GM19023 (cell line): ENCODE results near the gene POTEB3.
"Not testable (repeated sequence)": the region's sequence is repeated elsewhere in the genome, so short reads cannot be mapped to it uniquely, and the experiment has no call there.

Source experiments
- ATAC-seq: cut with Tn5 transposase; IDR thresholded peaks from one replicate; pipeline ENCODE4 v1.9.1; 2021; ENCODE audit warnings: mild to moderate bottlenecking, moderate library complexity; ENCODE audit not compliant: unreplicated experiment

The POTEB3 gene

DNA sequence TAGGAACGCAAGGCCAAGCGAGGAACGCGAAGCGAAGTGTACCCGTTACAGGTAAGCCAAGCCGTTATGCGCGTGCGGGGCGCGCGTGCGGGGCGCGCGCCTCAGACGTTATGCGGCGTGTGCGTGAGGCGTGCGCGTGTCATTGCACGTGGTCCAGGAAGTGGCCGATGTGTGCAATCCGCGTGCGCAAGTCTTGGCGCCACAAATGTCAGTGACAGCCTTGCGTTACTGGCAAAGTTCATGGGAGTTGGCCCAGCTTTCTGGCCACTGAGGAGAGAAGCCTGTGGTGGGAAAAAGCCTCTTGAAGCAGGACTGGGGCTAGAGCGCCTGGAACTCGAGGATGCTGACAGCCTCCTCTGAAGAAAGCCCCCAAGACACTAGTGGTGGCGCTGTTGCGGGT is at the start of gene POTEB3:
Gene POTEB3, minus strand, starts transcription at position 101 of the 400 bp plus-strand sequence. CDS start 488 bp downstream, outside the sequence.
- not testable (repeated sequence) for ATAC-seq

DNA sequence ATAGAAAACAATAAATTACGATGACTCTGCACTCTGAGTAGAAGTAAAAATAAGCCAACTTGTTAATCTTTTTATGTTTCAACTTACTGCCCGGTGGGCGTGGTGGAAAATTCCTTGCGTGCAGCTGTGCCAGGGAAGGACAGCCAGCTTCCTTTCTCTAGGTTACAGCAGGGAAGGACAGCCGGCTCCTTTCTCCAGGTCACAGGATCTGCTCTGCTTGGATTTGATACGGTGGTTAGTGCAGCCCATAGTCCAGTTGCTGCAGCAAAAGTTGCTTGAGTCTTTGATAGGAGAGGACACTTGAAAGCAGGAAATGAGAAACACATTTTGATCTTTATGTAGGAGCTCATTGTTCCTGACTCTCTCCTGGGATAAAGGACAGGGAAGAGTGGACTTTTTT is 13.4 kb upstream of the POTEB3 start:
- ATAC-seq = not testable (repeated sequence)

DNA sequence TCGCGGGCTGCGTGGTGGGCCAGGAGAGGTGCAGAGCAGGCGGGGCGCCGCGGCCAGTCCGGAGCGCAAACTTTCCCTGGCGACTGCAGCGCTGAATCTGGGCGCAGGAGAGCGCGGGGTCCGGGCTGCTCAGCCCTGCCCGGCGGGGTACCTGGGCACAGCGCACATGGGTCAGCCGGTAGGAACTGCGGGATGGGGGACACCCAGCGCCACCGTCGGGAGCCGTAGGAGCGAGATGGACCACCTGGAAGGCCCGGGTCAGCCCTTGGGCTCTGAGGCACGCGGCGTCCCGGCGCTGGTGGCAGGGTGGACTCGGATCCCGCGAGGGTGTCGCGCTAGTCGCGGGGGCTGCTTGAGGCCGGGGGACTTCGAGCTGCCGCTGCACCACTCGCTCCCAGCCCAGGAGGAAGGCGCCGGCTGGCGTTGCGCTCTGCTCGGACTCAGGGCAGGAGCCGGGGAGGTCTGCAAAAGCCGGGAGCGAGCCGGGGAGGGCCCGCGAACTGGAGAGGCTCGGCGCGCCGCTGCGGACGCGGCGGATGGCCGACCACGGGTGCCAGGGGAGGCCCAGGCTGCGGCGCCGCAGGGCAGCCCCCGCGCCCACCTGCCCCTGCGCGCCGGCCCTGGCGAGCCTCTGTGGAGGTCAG is 11.7 kb upstream of the POTEB3 start:
- ATAC-seq = not testable (repeated sequence)

DNA sequence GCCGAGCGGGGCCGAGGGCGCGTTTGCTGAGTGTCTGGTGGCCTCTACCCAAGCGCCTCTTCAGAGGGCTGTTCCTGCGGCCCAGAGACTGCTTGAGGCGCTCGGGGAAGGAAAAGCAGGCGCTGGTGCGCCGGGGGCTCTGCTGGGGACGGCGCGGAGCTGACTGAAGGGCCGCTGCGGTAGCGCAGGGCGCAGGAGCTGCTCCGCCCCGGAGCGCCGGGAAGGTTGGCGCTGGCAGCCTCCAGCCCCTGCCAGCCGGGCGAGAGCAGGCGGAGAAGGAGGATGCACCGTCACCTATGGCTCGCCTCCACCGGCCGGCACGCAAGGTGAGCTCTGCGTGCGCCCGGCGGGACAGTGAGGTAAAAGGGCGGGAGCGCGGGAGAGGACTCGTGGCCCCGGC is 11.2 kb upstream of the POTEB3 start:
- not testable (repeated sequence) for ATAC-seq

DNA sequence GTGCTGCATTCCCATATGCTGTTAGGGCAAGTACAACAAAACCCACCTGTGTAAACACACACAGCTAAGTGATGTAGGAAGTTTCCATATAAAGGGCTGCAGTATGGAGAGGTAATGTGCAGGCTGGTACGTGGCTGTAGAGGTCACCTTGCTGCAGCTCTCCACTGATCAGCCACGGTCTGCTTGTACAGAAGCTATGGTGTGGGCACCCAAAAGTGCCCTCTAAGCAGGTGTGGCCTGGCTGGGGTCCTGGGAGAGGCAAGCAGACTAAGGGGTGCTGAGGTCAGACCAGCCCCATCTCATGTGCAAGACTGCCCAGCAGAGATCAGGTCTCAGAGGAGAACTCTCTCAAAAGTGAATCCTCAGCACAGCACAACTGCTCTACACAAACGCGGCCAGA is 32.9 kb downstream of the POTEB3 start:
- ATAC-seq = not testable (repeated sequence)

DNA sequence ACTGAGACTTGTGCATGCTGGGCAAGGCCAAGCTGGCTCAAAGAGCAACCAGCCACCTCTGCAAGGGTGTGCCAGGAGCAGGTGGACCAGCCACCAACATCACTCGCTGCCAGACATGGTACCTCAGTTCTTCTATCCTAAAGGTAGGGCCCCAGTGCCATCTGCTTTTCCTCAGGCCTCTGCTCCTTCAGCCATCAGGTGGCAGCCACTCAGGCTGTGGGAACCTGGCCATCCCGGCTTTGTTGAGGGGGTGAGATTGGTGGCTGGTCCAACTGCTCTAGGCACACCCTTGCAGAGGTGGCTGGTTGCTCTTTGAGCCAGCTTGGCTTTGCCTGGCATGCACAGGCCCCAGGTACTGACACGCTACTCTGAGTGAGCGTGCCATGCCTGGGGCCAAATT is 38.8 kb downstream of the POTEB3 start:
- not testable (repeated sequence) for ATAC-seq

DNA sequence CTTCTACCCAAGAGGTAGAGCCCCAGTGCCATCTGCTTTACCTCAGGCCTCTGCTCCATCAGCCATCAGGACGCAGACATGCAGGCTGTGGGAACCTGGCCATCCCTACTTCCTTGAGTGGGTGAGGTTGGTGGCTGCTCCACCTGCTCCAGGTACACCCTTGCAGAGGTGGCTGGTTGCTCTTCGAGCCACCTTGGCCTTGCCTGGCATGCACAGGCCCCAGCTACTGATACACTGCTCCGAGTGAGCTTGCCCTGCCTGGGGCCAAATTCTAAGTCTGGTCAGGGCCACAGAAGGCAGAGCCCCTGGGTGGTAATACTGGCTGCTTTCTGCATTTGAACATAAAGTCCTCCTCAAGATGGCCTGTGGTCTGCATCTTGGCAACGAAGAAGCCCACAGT is 41.2 kb downstream of the POTEB3 start:
- not testable (repeated sequence) for ATAC-seq

DNA sequence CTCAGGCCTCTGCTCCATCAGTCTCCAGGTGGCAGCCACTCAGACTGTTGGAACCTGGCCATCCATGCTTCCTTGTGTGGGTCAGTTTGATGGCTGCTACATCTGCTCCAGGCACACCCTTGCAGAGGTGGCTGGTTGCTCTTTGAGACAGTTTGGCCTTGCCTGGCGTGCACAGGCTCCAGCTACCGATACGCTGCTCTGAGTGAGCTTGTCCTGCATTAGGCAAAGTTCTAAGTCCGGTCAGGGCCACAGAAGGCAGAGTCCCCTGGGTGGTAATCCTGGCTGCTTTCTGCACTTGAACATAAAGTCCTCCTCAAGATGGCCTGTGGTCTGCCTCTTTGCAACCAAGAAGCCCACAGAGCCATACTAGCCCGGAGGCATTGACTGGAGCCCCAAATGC is 41.8 kb downstream of the POTEB3 start:
- not testable (repeated sequence) for ATAC-seq

DNA sequence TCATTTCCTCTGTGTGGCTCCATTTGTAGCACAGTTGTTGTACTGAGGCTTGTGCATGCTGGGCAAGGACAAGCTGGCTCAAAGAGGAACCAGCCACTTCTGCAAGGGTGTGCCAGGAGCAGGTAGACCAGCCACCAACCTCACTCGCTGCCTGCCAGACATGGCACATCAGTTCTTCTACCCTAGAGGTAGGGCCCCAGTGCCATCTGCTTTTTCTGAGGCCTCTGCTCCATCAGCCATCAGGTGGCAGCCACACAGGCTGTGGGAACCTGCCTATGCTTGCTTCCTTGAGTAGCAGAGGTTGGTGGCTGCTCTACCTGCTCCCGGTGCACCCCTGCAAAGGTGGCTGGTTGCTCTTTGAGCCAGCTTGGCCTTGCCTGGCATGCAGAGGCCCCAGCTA is 42.6 kb downstream of the POTEB3 start:
- ATAC-seq = not testable (repeated sequence)

DNA sequence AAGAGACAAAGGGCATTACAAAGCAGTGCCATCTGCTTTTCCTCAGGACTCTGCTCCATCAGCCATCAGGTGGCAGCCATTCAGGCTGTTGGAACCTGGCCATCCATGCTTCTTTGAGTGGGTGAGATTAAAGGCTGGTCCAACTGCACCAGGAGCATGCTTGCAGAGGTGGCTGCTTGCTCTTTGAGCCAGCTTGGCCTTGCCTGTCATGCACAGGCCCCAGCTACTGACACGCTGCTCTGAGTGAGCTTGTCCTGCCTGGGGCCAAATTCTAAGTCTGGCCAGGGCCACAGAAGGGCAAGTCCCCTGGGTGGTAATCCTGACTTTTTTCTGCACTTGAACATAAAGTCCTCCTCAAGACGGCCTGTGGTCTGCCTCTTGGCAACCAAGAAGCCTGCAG is 43.1 kb downstream of the POTEB3 start:
- not testable (repeated sequence) for ATAC-seq

DNA sequence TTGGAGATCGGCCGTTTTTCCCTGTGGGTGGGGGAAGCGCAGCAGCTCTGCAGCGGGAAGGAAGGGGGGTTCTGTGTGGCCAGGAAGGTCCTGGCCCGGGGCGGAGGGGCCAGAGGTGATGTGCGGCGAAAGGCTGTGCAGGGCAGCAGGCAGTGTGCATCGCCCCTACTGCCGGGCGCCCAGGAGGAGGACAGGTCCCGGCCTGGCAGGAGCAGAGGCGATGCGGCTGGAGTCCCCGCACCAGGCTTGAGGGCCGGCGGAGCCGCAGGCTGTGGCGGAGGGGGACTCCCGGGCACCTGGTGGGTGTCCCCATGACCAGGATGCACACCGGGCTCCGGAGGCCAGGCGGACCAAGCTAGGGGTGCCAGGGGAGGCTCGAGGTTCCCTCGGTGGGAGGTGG is 54.3 kb downstream of the POTEB3 start:
- ATAC-seq = not testable (repeated sequence)

DNA sequence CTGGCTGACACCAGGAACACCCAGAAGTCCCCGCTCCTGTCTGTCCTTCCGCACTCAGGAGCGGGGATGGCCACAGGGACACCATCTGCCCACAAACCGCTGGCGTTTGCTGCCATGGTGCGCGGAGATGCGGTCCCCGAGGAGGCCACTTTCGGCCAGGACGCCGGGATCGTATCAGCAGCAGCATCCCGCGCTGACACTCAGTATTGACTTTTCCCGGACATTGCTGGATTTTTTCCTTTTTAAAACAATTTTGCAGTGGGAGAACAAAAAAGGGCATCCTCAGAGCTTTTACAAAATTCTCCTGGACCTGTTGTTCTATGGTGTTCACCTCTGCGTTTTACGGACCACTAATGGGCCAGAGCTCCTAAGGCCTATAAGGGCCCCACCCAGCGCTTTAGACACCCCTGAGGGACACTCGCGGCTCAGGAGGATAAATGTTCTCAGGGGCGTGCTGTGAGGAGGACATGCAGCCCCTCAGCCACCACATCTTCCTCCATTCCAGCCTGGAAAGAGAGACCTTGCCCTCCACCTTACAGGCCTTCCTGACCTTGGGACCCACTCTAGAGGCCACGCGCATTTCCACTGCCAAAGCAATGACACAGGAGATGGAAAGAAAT is 56.3 kb downstream of the POTEB3 start:
- not testable (repeated sequence) for ATAC-seq

DNA sequence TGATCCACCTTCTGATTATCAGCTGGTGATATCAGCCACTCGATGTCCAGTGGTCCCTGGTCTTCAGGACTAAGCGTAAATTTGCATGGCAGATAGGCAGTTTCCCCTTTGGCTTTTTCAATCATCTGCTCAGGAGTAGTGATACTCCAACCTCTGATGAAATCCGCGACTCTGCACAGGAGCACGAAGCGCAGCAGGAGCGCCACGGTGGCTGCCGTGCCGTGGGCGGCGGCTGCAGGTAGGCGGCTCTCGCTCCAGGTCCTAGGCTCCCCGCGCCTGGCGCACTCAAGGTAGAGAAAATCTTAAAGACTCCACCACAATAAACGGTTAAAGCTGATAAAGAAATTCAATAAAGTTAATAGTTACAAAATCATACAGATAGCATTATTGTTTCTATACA is 66.6 kb downstream of the POTEB3 start:
- ATAC-seq = not testable (repeated sequence)

DNA sequence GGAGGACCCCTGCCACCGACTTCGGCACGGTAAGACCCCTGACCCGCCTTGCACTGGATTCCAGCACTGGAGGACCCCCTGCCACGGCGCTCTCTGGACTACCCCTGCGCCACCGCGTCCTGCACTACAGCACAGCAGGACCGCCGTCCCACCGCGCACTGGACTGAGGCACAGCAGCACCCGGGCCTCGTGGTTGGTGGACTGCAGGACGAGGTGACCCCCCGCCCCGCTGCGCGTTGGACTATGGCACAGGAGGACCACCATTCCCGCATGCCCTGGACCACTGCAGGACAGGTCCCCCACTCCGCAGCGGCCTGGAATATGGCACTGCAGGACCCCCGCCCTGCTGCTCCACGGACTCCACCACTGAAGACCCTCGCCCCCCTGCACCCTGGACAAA is 71.1 kb downstream of the POTEB3 start:
- ATAC-seq = not testable (repeated sequence)

DNA sequence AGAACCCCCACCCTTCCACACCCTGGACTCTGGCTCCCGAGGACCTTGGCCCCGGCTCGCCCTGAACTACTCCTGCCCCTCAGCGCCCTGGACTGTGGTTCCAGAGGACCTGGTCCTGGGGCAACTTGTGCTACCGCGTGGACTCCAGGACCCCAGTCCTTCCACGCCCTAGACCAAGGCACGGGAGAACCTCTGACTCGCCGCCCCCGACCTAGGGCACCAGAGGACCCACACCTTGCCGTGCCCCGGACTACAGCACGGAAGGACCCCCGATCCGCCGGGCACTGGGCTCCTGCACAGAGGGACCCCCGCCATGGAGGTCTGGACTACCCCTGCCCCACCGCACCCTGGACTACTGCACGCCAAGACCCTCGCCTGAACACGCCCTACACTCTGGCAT is 71.7 kb downstream of the POTEB3 start:
- not testable (repeated sequence) for ATAC-seq
